CD14-positive monocyte (primary cell): ENCODE data around the gene HK1. TPM values are rescaled to one million over a fixed set of nuclear protein-coding genes. Genes with fewer than 3 reads are reported as not detected.

Experiments used
- DNase-seq, 3 donors: peaks; one replicate each; pipeline ENCODE4 v3.0.0-alpha.2; 2011 to 2022
- H2AFZ ChIP-seq: 2 replicates; pipeline ENCODE4 v1.6.0; 2012; ENCODE audit warnings: mild to moderate bottlenecking, low read depth, low read length, inconsistent platforms; ENCODE audit not compliant: insufficient read depth, poor library complexity, severe bottlenecking
- H3K27ac ChIP-seq, 2 donors: 1 replicate in 1 of 2; 2 replicates in 1 of 2; pipeline ENCODE4 v1.5.1; 2012 to 2013; ENCODE audit warnings: low read length in 2 of 2, control low read depth in 1 of 2, inconsistent platforms in 1 of 2, low read depth in 1 of 2, mild to moderate bottlenecking in 1 of 2
- H3K27me3 ChIP-seq, 2 donors: one replicate each; pipeline versions ENCODE4 v1.6.0 to v1.6.1; 2011 to 2013; ENCODE audit warnings: low read length in 2 of 2; ENCODE audit not compliant: control insufficient read depth in 2 of 2, insufficient read depth in 2 of 2
- H3K36me3 ChIP-seq, 2 donors: replicated peaks in 1 of 2; 1 replicate in 1 of 2; 2 replicates in 1 of 2; pipeline versions ENCODE4 v1.5.1 to v1.6.1; 2012 to 2013; ENCODE audit warnings: low read length in 2 of 2, control low read depth in 1 of 2, inconsistent platforms in 1 of 2, mild to moderate bottlenecking in 1 of 2; ENCODE audit not compliant: insufficient read depth in 2 of 2, control insufficient read depth in 1 of 2
- H3K4me1 ChIP-seq, 2 donors: 1 replicate in 1 of 2; 2 replicates in 1 of 2; pipeline versions ENCODE4 v1.5.1 to v1.6.1; 2012 to 2013; ENCODE audit warnings: low read length in 2 of 2, control low read depth in 1 of 2, inconsistent platforms in 1 of 2, mild to moderate bottlenecking in 1 of 2, moderate library complexity in 1 of 2; ENCODE audit not compliant: insufficient read depth in 2 of 2, control insufficient read depth in 1 of 2
- H3K4me2 ChIP-seq: replicated peaks from 2 replicates; pipeline ENCODE3; 2012; ENCODE audit warnings: low read length, moderate library complexity, mild to moderate bottlenecking; ENCODE audit not compliant: poor library complexity, severe bottlenecking; ENCODE audit errors: extremely low read depth
- H3K4me3 ChIP-seq, 3 experiments: fragments of 200-600 bp in 1 of 3; sonication (generic) in 1 of 3; replicated peaks in 1 of 3; 1 replicate in 2 of 3; 2 replicates in 1 of 3; pipeline ENCODE4 v1.5.1; 2011 to 2013; ENCODE audit warnings: low read length in 3 of 3, mild to moderate bottlenecking in 3 of 3, control low read depth in 2 of 3, low read depth in 2 of 3, inconsistent platforms in 1 of 3, moderate library complexity in 1 of 3
- H3K79me2 ChIP-seq: 2 replicates; pipeline ENCODE4 v1.6.0; 2012; ENCODE audit warnings: mild to moderate bottlenecking, control low read depth, inconsistent platforms, low read length, moderate library complexity; ENCODE audit not compliant: insufficient read depth
- H3K9ac ChIP-seq: 2 replicates; pipeline ENCODE4 v1.6.0; 2017; ENCODE audit warnings: low read length, mild to moderate bottlenecking; ENCODE audit not compliant: insufficient read depth, poor library complexity, severe bottlenecking
- H3K9me3 ChIP-seq, 2 donors: replicated peaks in 1 of 2; 1 replicate in 1 of 2; 2 replicates in 1 of 2; pipeline versions ENCODE4 v1.5.1 to v1.6.1; 2012 to 2013; ENCODE audit warnings: low read length in 2 of 2, control low read depth in 1 of 2; ENCODE audit not compliant: control insufficient read depth in 1 of 2, insufficient read depth in 1 of 2
- H4K20me1 ChIP-seq: 2 replicates; pipeline ENCODE4 v1.6.0; 2012; ENCODE audit warnings: mild to moderate bottlenecking, low read length, control low read depth, moderate library complexity; ENCODE audit not compliant: insufficient read depth
- H3K27ac Mint-ChIP-seq, 7 donors: one replicate each; pipeline ENCODE4 v1.8.0; 2020; ENCODE audit warnings: mild to moderate bottlenecking in 7 of 7, mixed read lengths in 7 of 7, moderate library complexity in 6 of 7, inconsistent platforms in 2 of 7
- H3K27me3 Mint-ChIP-seq, 3 donors: one replicate each; pipeline ENCODE4 v1.8.0; 2021 to 2022; ENCODE audit warnings: low read depth in 3 of 3, mild to moderate bottlenecking in 3 of 3, mixed read lengths in 3 of 3, moderate library complexity in 3 of 3, inconsistent platforms in 1 of 3
- H3K36me3 Mint-ChIP-seq, 2 donors: one replicate each; pipeline ENCODE4 v1.8.0; 2020; ENCODE audit warnings: mixed read lengths in 2 of 2, inconsistent platforms in 1 of 2, mild to moderate bottlenecking in 1 of 2
- H3K4me1 Mint-ChIP-seq: one replicate; pipeline ENCODE4 v1.8.0; 2020; ENCODE audit warnings: mild to moderate bottlenecking, mixed read lengths
- H3K4me3 Mint-ChIP-seq, 2 donors: one replicate each; pipeline ENCODE4 v1.8.0; 2020; ENCODE audit warnings: mild to moderate bottlenecking in 2 of 2, mixed read lengths in 2 of 2, moderate library complexity in 1 of 2
- H3K9me3 Mint-ChIP-seq, 7 donors: one replicate each; pipeline ENCODE4 v1.8.0; 2020 to 2022; ENCODE audit warnings: mixed read lengths in 7 of 7, mild to moderate bottlenecking in 6 of 7, moderate library complexity in 6 of 7, inconsistent platforms in 2 of 7
- CTCF ChIP-seq: fragments of 200-600 bp; IDR thresholded peaks from one replicate; pipeline ENCODE4 v1.8.0; 2022; ENCODE audit warnings: antibody characterized with exemption, mild to moderate bottlenecking
- WGBS: methylation state at CpG from one replicate; pipeline ENCODE4 v1.1.5; 2013; ENCODE audit warnings: missing lambda C conversion rate; ENCODE audit not compliant: insufficient coverage; 5-methylcytosine and 5-hydroxymethylcytosine counted together
- intact Hi-C, 2 donors: fragments of 100-400 bp; cut with micrococcal nuclease; formaldehyde crosslinking; loops; one replicate each; pipeline versions ENCODE4 v1.15.0 to v1.15.1; 2023
- polyA plus RNA-seq, 3 donors: library from polyadenylated mRNA; depleted of rRNA in 1 of 3; unstranded in 2 of 3; stranded (reverse) in 1 of 3; fragments of 300-500 nt in 2 of 3; fragments of >200 nt in 1 of 3; fragmentation: Illumina TruSeq in 2 of 3; gene quantifications; 1 replicate in 2 of 3; 2 replicates in 1 of 3; pipeline ENCODE4 v1.2.3, GENCODE V29; 2012 to 2021

Gene HK1
- polyA plus RNA-seq, 3 donors = 57.9 to 146 (median 125) TPM

GRCh38 chr10:69434926-69435325 lies 156.6 kb downstream of the HK1 start:
- TF ChIP-seq CTCF = no peak
- no peak overlapping the region for H3K9ac ChIP-seq
- Mint-ChIP-seq H3K9me3 (peaks cover 0 to 5% (median 3%) of the 10 kb centered on the region in 7 donors), H3K4me1 (peaks cover 19% of the 10 kb centered on the region), H3K36me3 (no peaks in the 10 kb centered on the region), H3K4me3 (no peak overlapping the region), H3K27me3 (peaks cover 0 to 9% (median 6%) of the 10 kb centered on the region in 3 donors), H3K27ac (peak overlapping the region in 1 of 7 donors; percentile 20)
- no peak overlapping the region for H3K4me2 ChIP-seq
- no peak overlapping the region for H2AFZ ChIP-seq
- peaks cover 0 to 3% of the 10 kb centered on the region in 2 donors for H3K9me3 ChIP-seq
- H3K4me3 ChIP-seq = no peak overlapping the region
- DNase-seq = no peak
- H3K27ac ChIP-seq = no peak overlapping the region
- H3K36me3 ChIP-seq = no peaks in the 10 kb centered on the region
- WGBS = 99% methylated on average over 11 of the region's 11 CpGs
- peaks cover 18 to 20% of the 10 kb centered on the region in 2 donors for H3K4me1 ChIP-seq
- H3K27me3 ChIP-seq = no peaks in the 10 kb centered on the region
- H4K20me1 ChIP-seq = no peaks in the 10 kb centered on the region
- intact Hi-C loops = no loop called here
- no peaks in the 10 kb centered on the region for H3K79me2 ChIP-seq

- DNase-seq = no peak
- Histone ChIP-seq H3K4me2 (no peak overlapping the region), H3K9ac (no peak overlapping the region), H3K9me3 (peaks cover 0 to 3% of the 10 kb centered on the region in 2 donors), H3K36me3 (no peaks in the 10 kb centered on the region), H2AFZ (no peak overlapping the region), H3K79me2 (no peaks in the 10 kb centered on the region), H4K20me1 (no peaks in the 10 kb centered on the region), H3K4me3 (no peak overlapping the region), H3K27me3 (no peaks in the 10 kb centered on the region), H3K4me1 (peaks cover 26 to 28% of the 10 kb centered on the region in 2 donors), H3K27ac (no peak overlapping the region)
- H3K4me1 Mint-ChIP-seq = peaks cover 24% of the 10 kb centered on the region
- H3K9me3 Mint-ChIP-seq = peaks cover 0 to 5% (median 3%) of the 10 kb centered on the region in 7 donors
- no peaks in the 10 kb centered on the region for H3K36me3 Mint-ChIP-seq
- 98% methylated on average over 14 of the region's 14 CpGs for WGBS
- H3K27me3 Mint-ChIP-seq = peaks cover 0 to 9% (median 6%) of the 10 kb centered on the region in 3 donors
- no peak overlapping the region for H3K4me3 Mint-ChIP-seq
- intact Hi-C loops = no loop called here
- H3K27ac Mint-ChIP-seq = no peak overlapping the region
- TF ChIP-seq CTCF = no peak
These were observed 157.7 kb downstream of the HK1 start for GRCh38 chr10:69435966-69436520.
